HG03432 (cell line): Measurements from ENCODE around the gene TTC36.

Source experiments
- ATAC-seq: cut with Tn5 transposase; IDR thresholded peaks from one replicate; pipeline ENCODE4 v1.9.1; 2021; ENCODE audit warnings: mild to moderate bottlenecking, moderate library complexity; ENCODE audit not compliant: unreplicated experiment

TTC36 gene

DNA sequence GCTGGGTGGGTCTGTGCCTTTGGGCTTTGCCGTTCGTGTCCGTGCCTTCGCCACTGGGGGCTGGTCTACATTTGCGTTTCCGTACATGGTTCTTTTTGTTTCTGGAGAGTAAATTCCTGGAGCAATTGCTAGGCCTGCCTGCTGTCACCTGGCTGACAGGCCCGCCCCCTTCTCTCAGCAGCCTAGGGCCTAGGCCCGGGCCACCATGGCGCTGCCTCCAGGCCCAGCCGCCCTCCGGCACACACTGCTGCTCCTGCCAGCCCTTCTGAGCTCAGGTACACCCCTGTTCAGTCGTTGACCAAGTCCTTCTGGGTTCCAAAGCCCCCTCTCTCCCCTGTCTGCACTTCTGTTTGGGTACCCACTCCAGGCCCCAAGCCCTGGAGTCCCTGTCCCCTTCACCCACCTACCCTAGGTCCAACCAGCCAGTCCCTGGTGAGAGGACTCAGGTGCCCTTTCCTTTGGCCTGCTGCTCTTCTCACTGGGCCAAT is 4.4 kb downstream of the TTC36 start:
- no peak for ATAC-seq

GRCh38 chr11:118532091-118532490 is 4.8 kb downstream of the TTC36 start:
- no peak for ATAC-seq

DNA sequence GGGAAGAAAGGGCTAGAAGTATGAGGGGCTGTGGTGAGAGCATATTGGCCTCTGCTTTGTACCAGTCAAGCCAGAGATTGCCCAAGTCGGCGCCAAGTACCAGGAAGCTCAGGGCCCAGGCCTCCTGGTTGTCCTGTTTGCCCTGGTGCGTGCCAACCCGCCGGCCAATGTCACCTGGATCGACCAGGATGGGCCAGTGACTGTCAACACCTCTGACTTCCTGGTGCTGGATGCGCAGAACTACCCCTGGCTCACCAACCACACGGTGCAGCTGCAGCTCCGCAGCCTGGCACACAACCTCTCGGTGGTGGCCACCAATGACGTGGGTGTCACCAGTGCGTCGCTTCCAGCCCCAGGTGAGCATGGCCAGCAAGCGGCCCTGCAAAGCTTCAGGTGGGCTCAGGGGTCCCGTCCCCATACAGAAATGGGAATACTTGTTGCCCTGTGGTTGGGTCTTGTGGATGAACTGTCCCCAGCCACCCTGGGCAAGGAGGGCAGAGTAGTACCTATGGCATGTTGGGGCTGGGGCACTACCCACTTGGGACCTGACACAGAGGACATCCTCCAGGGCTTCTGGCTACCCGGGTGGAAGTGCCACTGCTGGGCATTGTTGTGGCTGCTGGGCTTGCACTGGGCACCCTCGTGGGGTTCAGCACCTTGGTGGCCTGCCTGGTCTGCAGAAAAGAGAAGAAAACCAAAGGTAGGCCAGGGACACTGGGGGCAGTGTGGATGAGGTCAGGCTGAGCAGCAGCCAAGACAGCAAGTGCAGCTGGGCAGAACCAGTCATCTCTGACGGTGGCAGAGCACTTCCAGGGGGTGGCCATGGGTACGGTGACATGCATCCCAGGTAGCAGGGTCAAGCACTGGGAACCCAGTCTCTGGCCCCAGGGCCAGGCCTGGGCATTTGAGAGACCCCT is 5.8 kb downstream of the TTC36 start:
- no peak for ATAC-seq

DNA sequence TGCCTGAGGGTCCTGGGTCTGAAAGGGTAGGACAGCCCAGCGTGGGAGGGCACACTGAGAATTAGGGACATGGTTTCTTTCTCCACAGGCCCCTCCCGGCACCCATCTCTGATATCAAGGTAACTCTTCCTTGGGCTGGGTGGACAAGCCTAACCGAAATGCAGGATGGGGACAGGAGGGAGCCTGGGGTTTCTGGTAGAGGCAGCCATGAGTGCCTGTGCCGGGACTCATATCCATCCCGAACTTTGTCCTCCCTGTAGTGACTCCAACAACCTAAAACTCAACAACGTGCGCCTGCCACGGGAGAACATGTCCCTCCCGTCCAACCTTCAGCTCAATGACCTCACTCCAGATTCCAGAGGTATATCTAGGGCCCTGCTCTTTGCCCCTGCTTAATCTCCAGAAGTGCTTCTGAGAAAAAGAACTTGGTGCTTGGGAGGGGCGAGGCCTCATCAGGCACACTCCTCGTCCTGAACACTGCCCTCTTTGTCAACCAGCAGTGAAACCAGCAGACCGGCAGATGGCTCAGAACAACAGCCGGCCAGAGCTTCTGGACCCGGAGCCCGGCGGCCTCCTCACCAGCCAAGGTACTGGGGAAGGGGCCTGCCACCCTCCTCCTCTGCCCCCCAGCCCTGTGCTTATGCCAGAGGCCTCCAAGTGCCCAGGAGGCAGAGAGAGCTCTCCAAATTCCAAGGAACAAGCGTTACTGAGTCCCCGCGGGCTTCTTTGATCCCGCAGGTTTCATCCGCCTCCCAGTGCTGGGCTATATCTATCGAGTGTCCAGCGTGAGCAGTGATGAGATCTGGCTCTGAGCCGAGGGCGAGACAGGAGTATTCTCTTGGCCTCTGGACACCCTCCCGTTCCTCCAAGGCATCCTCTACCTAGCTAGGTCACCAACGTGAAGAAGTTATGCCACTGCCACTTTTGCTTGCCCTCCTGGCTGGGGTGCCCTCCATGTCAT is 6.8 kb downstream of the TTC36 start:
- ATAC-seq, result no peak

DNA sequence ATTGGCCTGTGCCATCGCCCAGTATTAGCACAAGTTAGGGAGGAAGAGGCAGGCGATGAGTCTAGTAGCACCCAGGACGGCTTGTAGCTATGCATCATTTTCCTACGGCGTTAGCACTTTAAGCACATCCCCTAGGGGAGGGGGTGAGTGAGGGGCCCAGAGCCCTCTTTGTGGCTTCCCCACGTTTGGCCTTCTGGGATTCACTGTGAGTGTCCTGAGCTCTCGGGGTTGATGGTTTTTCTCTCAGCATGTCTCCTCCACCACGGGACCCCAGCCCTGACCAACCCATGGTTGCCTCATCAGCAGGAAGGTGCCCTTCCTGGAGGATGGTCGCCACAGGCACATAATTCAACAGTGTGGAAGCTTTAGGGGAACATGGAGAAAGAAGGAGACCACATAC is 8.0 kb downstream of the TTC36 start:
- ATAC-seq, result no peak

- ATAC-seq, result no peak
Measured at GRCh38 chr11:118536726-118537125, 9.5 kb downstream of the TTC36 start.

DNA sequence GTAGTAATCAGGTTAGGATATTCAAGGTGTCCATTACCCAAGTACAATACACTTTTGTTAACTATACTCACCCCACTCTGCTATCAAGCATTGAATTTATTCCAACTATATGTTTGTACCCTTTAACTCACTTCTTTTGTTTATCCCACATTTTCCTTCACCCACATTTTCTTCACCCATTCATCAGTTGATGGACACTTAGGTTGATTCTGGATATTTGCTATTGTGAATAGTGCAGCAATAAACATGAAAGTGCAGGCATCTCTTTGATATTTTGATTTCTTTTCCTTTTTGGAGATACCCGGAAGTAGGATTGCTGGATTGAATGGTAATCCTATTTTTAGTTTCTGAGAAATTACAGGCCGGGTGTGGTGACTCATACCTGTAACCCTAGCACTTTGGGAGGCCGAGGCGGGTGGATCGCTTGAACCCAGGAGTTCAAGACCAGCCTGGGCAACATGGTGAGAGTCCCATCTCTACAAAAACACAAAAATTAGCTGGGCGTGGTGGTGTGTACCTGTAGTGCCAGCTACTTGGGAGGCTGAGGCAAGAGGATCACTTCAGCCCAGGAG is 10.2 kb downstream of the TTC36 start:
- no peak for ATAC-seq

GRCh38 chr11:118544010-118544646 is 16.9 kb downstream of the TTC36 start:
- no peak for ATAC-seq

- no peak for ATAC-seq
Measured at GRCh38 chr11:118544647-118545010, 17.4 kb downstream of the TTC36 start.

DNA sequence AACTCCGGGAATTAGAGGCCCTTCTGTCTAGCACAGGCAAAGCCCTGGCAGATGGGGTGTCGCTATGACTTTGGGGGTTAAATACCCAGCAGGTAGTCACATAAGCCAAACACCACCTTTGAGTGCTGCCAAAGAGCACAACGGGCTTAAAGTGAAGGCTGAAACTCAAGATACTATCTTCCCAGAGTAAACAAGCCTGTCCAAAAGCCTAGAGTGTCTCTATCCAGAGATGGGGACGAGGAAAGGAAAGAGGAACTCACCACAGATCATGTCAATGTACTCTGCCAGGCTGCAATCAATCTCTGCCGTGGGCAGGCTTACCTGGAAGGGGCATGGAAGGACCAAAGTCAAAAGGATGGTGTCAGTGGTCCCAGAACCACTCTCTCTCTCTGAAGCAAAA is 18.3 kb downstream of the TTC36 start:
- no peak for ATAC-seq

DNA sequence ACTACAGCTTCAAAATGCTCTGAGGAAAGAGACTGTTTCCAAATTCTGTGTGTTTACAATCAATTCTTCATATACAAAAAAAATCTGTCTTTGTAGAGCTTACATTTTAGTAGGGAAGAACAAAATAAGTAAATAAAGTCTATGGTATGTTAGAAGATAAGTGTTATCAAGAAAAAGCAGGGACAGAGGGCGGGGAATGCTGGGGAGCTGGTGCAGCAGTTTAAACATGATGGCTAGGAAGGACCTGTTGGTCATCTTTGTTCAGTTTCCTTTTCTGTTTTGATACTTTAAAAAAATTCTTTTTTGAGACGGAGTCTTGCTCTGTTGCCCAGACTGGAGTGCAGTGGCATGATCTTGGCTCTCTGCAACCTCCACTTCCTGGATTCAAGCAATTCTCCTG is 19.9 kb downstream of the TTC36 start:
- no peak for ATAC-seq

- no peak for ATAC-seq
Measured at GRCh38 chr11:118552341-118552740, 25.1 kb downstream of the TTC36 start.

- no peak for ATAC-seq
Measured at GRCh38 chr11:118560806-118561205, 33.5 kb downstream of the TTC36 start.

GRCh38 chr11:118565051-118565450 is 37.8 kb downstream of the TTC36 start:
- no peak for ATAC-seq

- ATAC-seq, result no peak
Measured at GRCh38 chr11:118569670-118570069, 42.4 kb downstream of the TTC36 start.

- no peak for ATAC-seq
Measured at GRCh38 chr11:118570787-118571186, 43.5 kb downstream of the TTC36 start.

DNA sequence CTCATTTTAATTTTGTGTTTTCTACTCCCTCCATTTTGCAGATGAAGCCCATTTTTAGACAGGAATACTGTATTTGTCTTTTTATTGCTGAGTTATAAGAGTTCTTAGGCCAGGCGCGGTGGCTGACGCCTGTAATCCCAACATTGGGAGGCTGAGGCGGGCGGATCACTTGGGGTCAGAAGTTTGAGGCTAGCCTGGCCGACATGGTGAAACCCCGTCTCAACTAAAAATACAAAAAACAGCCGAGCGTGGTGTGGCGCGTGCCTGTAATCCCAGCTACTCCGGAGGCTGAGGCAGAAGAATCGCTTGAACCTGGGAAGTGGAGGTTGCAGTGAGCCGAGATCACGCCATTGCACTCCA is 44.4 kb downstream of the TTC36 start:
- ATAC-seq, result peak; percentile 14

- peak; percentile 74 for ATAC-seq
Measured at GRCh38 chr11:118572061-118572980, 45.0 kb downstream of the TTC36 start, which contains the start of gene ARCN1. TSS of gene ARCN1 (plus strand) at chr11:118572409. CDS start at chr11:118572548, 139 bp downstream.

DNA sequence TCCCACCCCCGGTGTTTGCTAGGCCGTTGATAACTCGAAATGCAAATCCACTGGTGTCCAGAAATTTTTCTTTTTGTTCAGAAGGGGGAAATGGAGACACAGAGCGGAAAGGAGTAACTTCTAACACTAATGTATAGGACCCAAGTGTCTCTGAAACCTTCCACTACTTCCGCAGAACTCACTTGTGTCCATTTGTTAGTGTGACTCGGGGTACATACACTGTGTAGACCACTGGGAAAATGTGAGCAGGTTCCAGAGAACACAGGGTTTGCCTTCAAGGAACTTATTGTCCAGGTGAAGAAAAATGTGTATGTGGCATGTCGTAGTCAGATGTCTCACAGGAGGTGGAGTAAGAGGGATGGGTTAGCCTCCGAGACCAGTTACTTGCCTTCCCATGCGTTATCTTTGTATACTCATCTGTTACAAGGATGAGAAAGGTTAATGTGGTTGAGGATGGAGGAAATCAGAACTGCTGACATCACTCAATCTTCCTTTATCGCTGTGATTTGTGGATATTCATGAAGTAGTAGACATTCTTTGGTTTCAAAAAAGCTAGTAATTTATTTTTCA is 45.8 kb downstream of the TTC36 start:
- ATAC-seq, result peak; percentile 20
